Lower lobe of right lung (tissue), 2 donors: ENCODE data around the gene RUNX1. TPM values are rescaled to one million over a fixed set of nuclear protein-coding genes. Genes with fewer than 3 reads are reported as not detected.
A peak's percentile ranks its signal among the peaks of the same experiment; 100 is the strongest.

Experiments used
- ATAC-seq, 2 donors: fragments of 200-7000 bp; cut with Tn5 transposase; one replicate each; pipeline ENCODE4 v1.9.1; 2020 to 2022; ENCODE audit warnings: mild to moderate bottlenecking in 2 of 2, moderate library complexity in 2 of 2
- DNase-seq: peaks from one replicate; pipeline ENCODE4 v3.0.0-alpha.2; 2020
- H3K27ac ChIP-seq: fragments of 200-600 bp; one replicate; pipeline ENCODE4 v1.8.0; 2022
- H3K27me3 ChIP-seq: fragments of 200-600 bp; one replicate; pipeline ENCODE4 v1.8.0; 2022; ENCODE audit warnings: low read depth
- H3K36me3 ChIP-seq: fragments of 200-600 bp; one replicate; pipeline ENCODE4 v1.8.0; 2022; ENCODE audit warnings: mild to moderate bottlenecking
- H3K4me1 ChIP-seq: fragments of 200-600 bp; one replicate; pipeline ENCODE4 v1.8.0; 2022
- H3K4me3 ChIP-seq: fragments of 200-600 bp; one replicate; pipeline ENCODE4 v1.8.0; 2022; ENCODE audit warnings: mild to moderate bottlenecking
- H3K9me3 ChIP-seq: fragments of 200-600 bp; one replicate; pipeline ENCODE4 v1.8.0; 2022
- CTCF ChIP-seq: fragments of 200-600 bp; IDR thresholded peaks from one replicate; pipeline ENCODE4 v1.8.0; 2022; ENCODE audit warnings: antibody characterized with exemption, mild to moderate bottlenecking
- intact Hi-C: fragments of 100-400 bp; cut with DNase I; formaldehyde crosslinking; loops from one replicate; pipeline ENCODE4 v1.11.0; 2022
- total RNA-seq: library from RNA; stranded (reverse); fragmentation: NEBNext Ultra II Directional; extraction: Animal tissue kit (Norgen Biotek cat#: 25700); gene quantifications from one replicate; pipeline ENCODE4 v1.2.1, GENCODE V29; 2021
- donor health status: DM: no; HTN: yes; CAD: no; lungs with severe emphysema.

Gene RUNX1
- total RNA-seq, 1 donor from 2014 or later = 110 TPM

DNA sequence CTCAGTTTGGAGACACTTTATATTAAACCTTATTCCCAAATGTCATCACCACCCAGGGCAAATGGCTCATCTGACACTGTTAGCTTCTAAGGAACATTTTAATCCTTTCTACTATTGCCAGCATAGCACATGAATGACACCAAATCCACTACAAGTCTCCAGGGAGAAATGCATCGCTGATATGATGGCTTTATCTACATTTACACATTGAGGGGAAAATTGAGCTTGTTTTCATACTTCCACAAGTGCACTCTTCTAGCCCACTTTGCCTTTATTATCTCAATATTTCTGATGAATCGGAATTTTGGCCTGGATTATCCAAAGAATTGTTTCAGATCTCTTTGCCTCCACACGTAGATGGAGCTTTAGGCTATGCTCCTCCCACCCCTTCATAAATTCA, 75.4 kb downstream of the RUNX1 start:
- intact Hi-C loops = no loop called here
- Histone ChIP-seq H3K27me3 (no peaks in the 10 kb centered on the region), H3K36me3 (no peaks in the 10 kb centered on the region), H3K27ac (no peak overlapping the region), H3K9me3 (no peaks in the 10 kb centered on the region), H3K4me3 (no peak overlapping the region), H3K4me1 (peaks cover 21% of the 10 kb centered on the region)
- DNase-seq (no peak), ATAC-seq (no peak)
- no peak for TF ChIP-seq CTCF

- Histone ChIP-seq H3K4me3 (no peak overlapping the region), H3K27ac (no peak overlapping the region), H3K36me3 (no peaks in the 10 kb centered on the region), H3K4me1 (peaks cover 32% of the 10 kb centered on the region), H3K9me3 (no peaks in the 10 kb centered on the region), H3K27me3 (no peaks in the 10 kb centered on the region)
- DNase-seq = no peak
- intact Hi-C loops = no loop called here
- no peak for TF ChIP-seq CTCF
- ATAC-seq = no peak
Measured at GRCh38 chr21:34971656-34972055, 77.4 kb downstream of the RUNX1 start.

DNA sequence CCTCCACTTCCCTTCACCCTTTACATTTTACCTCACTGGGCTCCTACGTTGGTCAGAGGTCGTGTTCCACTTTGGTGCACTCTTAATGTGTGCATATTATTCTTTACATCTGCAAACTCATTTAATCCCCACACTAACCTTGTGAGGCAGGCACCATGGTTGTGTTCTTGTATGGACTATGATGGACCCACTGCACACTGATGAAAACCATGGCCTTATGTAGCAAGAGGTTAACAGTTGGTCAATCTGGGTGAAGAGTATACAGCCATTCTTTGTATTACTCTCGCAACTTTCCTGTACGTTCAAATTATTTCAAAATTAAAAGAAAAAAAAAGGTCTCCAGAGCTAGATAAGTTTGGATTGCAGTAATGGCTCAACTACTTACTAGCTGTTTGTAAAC, 78.5 kb downstream of the RUNX1 start:
- Histone ChIP-seq H3K9me3 (no peaks in the 10 kb centered on the region), H3K27me3 (no peaks in the 10 kb centered on the region), H3K36me3 (no peaks in the 10 kb centered on the region), H3K4me1 (peaks cover 36% of the 10 kb centered on the region), H3K4me3 (no peak overlapping the region), H3K27ac (no peak overlapping the region)
- no peak for TF ChIP-seq CTCF
- DNase-seq = no peak
- intact Hi-C loops = no loop called here
- ATAC-seq = peak in 1 of 2 donors; percentile 51

DNA sequence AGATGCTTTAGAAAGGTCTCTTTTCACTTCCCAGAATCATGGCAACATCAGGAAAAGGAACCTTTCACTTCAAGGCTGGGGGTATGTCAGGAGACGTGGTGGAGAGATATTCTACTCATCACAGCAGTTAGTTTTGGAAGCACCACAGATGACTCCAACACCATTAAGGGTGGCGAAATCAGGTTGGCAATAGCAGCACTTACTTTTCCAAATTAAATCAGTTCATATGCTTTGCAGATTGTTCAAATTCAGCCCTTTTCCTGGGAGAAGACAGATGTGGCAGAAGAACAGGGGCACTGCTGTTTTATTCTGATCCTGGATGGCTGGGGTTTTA, 79.0 kb downstream of the RUNX1 start:
- no peaks in the 10 kb centered on the region for H3K27me3 ChIP-seq
- TF ChIP-seq CTCF = no peak
- H3K4me3 ChIP-seq = no peak overlapping the region
- peaks cover 40% of the 10 kb centered on the region for H3K4me1 ChIP-seq
- intact Hi-C loops = no loop called here
- H3K9me3 ChIP-seq = no peaks in the 10 kb centered on the region
- H3K36me3 ChIP-seq = no peaks in the 10 kb centered on the region
- H3K27ac ChIP-seq = no peak overlapping the region
- ATAC-seq = no peak
- no peak for DNase-seq

GRCh38 chr21:34969423-34970166, 79.5 kb downstream of the RUNX1 start:
- H3K4me1 ChIP-seq = peaks cover 45% of the 10 kb centered on the region
- no peak overlapping the region for H3K27ac ChIP-seq
- no peak overlapping the region for H3K4me3 ChIP-seq
- no peaks in the 10 kb centered on the region for H3K9me3 ChIP-seq
- TF ChIP-seq CTCF = no peak
- H3K27me3 ChIP-seq = no peaks in the 10 kb centered on the region
- DNase-seq (no peak), ATAC-seq (no peak)
- intact Hi-C loops = no loop called here
- no peaks in the 10 kb centered on the region for H3K36me3 ChIP-seq
